Transverse colon (tissue), 4 donors: Measurements from ENCODE around the gene NLGN2.

ENCODE experiments used
- EP300 ChIP-seq: sonication (generic); formaldehyde crosslinking; IDR thresholded peaks from one replicate; pipeline ENCODE4 v1.6.1; 2017; ENCODE audit warnings: antibody characterized with exemption, low read depth
- POLR2AphosphoS5 ChIP-seq, 3 donors: sonication (generic); formaldehyde crosslinking; IDR thresholded peaks; one replicate each; pipeline ENCODE4 v1.6.1; 2016; ENCODE audit warnings: antibody characterized with exemption in 3 of 3
- TF ChIP-seq, protein P1 (sequence below), 5 experiments: fragments of 200-600 bp in 3 of 5; fragments of 450-650 bp in 2 of 5; sonication (generic) in 3 of 5; IDR thresholded peaks; 1 replicate in 2 of 5; 2 replicates in 3 of 5; pipeline ENCODE4 v1.5.1; 2016 to 2017; ENCODE audit warnings: antibody characterized with exemption in 5 of 5, inconsistent platforms in 3 of 5, mild to moderate bottlenecking in 2 of 5, moderate library complexity in 1 of 5

- TF ChIP-seq, protein P1, sequence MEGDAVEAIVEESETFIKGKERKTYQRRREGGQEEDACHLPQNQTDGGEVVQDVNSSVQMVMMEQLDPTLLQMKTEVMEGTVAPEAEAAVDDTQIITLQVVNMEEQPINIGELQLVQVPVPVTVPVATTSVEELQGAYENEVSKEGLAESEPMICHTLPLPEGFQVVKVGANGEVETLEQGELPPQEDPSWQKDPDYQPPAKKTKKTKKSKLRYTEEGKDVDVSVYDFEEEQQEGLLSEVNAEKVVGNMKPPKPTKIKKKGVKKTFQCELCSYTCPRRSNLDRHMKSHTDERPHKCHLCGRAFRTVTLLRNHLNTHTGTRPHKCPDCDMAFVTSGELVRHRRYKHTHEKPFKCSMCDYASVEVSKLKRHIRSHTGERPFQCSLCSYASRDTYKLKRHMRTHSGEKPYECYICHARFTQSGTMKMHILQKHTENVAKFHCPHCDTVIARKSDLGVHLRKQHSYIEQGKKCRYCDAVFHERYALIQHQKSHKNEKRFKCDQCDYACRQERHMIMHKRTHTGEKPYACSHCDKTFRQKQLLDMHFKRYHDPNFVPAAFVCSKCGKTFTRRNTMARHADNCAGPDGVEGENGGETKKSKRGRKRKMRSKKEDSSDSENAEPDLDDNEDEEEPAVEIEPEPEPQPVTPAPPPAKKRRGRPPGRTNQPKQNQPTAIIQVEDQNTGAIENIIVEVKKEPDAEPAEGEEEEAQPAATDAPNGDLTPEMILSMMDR (IDR thresholded peaks at IDR 0.05): no peak
- TF ChIP-seq POLR2AphosphoS5 (IDR thresholded peaks at IDR 0.05) (no peak), EP300 (no peak)
Measured at GRCh38 chr17:7419819-7420610, 12.4 kb downstream of the NLGN2 start, which contains the start of gene SPEM1.
